ENCODE data around the gene ADAMTS14.

ADAMTS14 gene

DNA sequence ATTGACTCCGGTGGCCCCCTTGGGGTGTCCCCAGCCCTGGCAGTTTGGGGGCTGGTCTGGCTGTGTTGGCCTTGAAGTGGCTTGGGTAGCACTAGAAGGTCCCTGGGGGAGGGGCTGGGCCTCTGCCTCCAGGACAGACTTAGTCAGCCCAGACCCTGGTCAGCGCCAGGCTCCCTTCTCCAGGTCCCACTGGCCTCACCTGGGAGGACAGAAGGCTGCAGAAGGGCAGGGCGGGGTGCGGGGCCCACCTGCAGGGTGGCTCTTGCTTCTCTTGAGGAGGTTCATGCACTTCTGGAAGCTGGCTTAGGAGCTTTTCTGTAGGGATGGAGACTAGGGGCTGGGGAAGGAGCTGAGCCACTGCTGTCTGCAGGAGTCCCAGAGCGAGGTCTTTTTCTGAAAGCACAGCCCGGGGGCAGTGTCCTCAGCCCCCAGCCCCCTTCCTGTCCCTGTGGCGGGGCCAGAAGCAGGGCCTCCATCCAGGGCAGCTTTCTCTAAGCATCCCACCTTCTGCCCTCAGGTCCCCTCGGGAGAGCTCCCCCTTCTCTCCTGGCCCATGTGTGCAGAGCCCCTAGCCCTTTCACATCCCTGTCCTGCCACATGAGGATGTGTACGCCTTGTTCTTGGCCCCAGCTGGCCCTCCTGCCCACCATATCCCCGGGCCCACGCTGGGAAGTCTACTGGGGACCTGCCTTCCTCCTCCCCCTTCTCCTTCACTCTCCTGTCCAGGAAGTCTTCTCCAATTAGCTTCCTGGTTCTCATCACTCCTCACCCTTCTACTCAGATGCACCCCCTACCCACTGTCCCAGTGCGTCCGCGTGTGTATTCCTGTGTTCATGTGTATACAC is 101.9 kb downstream of the ADAMTS14 start:
- no peak for DNase-seq

DNA sequence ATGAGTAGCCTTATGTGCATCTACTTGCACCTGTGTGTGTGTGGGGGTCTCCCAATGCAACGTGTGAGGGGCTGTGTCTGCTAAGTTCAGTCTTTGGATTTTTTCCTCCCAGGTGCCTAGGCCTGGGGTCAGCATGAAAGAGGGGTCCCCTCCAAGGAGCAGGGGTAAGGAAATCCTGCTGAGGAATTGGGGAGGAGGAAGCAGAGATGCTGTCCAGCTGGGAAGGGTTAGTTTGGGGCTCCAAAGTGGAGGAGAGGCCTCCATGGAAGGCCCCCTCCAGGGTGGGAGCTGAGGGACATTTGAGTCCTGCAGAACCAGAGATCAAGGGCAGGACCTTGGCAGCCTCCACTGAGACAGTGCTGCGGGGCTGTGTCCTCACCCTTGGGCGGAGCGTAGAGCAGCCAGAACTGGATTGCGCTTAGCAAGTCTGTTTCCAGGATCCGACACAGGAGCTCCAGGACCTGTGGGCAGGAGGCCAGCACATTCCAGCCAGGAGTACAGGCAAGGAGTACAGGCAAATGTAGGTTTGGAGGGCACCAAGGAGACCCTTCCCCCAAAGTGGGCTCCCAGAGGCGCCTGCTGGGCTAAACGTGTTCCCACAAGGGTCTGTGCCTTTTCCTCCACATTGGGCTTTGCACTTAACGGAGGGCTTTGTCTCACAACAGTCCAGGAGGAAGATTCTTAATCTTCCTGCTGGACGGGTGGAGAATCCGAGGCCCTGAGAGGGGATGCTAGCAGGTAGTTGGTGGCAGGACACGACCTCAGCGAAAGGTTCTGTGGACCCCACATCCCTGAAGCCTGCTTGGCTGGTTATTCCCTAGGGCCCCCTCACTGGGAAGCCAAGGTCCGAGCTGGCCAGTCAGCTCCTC is 102.7 kb downstream of the ADAMTS14 start:
- DNase-seq: no peak

DNA sequence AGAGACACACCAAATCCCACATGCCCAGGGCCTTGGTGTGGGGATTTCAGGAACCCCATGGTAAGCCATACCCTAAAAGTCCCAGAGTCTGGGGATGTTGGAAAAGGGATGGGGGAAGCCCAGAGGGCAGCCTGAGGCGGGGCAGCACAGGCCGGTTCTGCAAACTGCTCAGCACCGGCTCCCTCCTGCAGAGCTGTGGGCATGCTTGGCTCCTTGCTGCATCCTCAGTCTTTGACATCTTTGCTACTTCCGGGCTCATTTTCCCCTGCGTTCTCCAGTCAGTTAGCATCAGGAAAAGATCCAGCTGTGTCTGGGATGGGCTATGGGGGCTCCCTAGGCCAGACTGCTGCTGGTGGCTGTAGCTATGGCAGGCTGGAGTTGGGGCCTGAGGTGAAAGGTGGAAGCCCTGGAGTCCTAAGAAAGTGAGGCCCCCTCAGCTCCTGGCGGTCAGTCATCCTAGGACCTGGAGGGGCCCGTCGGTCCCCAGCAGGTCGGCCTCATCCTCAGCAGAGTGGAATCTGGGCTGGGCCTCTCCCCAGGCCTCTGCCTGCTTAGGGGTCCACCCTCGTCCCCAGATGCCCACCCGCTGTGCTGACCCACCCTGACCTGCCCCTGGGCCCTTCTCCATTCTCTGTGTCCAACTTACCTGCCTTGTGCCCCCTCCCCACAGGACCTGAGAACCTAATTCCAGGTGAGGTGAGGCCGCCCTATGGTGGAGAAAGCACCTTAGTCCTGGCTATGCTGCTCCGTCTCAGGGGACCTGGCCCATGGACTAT is 103.6 kb downstream of the ADAMTS14 start:
- DNase-seq: no peak

DNA sequence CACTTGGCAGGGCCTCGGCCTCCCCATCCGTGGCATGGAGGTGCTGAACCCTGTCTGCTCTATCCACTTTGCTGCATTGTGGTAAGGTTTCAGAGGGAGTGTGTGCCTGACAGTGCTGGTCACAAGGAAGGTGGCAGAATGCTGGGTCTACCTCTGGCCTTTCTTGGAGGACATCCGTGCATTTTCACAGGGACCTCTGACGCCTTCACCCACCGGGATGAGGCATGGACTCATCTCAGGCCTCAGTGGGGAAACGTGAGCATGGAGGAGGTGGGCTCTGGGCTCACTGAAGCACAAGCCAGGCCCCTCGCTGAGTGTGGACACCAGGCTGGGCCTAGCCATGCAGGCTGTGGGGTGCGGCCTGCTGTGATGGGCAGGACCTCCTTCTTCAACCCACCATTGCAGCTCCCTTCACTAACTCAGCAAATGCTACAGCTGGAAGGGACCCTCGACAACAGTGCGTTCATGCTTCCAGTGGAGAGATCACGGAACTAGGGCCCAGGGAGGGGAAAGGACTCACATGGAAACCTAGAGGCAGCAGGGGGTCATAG is 104.2 kb downstream of the ADAMTS14 start:
- no peak for DNase-seq

DNA sequence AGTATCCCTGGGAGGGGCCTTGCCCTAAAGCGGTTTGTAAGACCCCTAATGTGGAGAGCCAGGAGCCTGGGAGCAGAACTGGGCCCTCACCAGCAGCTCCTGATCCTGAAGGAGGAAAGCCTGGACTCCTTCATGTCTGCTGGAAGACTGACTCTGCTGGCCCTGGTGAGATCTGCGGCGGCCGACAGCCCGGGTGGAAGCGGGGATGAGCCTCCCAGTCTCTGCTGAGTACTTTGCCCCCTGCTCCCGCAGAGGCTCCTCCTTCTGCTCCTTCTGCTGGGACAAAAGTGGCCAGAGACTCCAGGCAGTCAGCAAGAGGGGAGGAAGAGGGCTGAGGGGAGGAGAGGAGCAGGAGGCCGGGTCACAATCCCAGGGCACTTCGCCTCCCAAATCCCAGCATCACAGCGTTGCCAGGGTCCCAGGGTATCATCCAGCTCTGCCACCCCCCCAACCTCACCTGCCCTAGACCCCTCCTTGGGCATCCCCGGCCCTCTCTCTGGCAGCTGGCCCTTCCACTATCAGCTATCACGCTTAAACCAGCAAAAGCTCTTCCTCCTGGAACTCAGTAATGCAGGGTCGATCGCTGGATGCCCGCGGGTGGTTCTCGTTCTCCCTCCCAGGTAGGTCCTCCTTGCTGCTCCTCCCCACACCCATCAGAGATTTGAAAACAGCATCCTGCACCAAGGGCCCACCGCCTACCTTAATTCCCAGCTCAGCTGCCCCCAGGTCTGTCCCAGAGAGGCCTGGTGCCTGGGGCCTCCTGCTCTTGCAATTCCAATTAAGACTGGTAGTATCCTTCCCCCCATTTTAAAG is 105.0 kb downstream of the ADAMTS14 start:
- DNase-seq: no peak

DNA sequence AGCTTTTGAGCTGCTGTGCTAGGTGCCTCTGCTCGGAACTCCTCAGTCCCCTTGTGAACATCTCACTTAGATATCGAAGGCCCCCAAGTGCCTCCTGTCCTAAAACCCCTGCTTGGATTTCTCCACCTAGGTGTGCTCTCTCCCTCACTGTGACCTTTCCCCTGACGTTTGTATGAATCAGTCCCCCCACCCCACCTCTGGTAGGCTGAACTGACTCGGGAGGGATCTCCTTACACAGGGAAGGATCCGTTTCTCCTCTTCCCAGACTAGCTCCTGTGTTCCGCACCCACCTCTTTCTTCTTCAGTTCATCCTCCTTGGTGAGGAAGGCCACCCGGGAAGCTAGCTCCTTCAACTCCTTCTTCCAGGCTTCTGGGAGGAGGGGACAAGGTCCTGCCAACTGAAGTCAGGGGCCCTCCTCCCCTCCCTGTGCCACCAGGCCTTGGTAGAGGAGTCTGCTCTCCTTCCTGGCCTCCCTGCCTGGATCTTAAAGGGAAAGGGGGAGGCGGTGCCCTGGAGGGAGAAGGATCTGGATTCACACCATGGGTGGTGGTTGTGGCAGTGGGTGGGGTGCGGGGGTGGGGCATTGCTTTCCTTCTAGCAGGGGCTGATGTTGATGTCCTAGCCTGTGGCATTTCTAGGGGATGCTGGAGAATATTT is 106.1 kb downstream of the ADAMTS14 start:
- no peak for DNase-seq

DNA sequence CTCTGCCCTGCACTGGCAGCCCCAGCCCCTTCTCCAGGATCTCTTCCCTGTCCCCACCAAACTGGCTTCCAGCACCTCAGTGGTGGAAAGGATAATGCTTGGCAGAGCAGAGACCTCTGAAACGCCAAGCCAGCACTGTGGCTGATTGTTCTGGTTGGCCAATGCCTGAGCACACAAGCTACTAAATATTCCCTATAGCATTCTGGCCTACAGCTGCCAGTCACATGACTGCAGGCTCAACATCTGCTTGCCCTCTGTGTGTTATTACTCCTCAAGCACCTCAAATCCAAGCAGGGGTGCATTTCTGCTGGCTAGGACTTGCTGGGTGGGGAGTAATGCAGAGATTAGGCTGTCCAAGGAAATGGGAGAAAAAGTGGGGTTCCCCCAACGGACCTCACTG is 106.8 kb downstream of the ADAMTS14 start:
- no peak for DNase-seq

DNA sequence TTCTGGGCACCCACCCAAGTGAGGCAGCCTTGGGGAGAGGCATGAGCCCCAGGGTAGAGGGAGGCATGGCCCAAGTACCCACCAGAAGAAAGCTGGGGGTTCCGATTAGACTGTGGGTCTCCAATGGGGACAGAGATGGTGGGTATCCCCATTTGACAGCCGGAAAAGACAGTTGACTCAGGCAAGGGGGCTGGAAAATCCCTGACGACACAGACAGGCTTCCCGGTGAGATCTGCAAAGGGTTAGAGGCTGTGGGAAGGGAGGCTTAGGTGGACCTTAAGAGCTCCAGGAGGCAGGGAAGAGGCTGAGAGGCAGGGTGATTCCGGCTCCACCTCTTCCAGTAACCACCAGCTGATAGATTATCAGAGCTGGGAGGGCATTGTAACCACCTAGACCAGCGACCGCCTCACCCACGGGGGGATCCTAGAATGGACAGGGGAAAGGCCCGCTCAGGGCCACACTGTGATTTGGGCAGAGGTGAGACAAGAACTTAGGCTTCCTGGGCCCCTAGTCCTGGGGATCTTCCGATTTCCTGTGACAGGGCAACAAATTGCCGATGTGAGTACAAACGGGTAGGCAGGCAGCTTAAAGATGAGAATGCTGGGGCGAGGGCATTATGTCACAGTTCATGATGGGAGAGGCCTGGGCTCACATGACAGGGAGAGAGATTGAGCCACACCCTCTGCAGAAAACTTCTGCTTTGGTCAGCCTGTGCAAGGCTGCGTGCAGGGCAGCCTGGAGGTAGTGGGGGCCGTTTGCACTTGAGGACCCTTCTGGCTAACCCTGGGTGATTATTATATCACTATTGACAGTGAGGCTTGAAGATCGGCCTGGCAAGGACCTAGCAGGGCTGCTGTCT is 107.4 kb downstream of the ADAMTS14 start:
- peak; percentile 6 to 16 for DNase-seq

DNA sequence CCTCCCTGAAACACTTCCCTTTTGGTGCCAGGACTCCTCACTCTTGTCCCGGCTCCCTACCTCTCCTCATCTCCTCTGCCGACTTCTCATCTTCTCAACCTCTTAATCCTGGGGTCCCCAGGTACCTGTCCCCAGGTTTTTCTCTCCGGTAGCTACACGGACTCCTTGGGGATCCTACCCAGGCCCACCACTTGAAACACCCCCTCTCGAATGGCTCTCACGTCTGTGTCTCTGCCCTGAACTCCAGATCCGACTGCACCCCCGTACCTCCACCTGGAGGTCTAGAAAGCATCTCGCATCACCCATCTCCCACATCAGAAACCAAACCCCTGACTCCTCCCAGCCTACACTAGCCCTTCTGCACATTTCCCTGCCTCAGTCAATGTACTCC is 108.1 kb downstream of the ADAMTS14 start:
- DNase-seq: no peak

DNA sequence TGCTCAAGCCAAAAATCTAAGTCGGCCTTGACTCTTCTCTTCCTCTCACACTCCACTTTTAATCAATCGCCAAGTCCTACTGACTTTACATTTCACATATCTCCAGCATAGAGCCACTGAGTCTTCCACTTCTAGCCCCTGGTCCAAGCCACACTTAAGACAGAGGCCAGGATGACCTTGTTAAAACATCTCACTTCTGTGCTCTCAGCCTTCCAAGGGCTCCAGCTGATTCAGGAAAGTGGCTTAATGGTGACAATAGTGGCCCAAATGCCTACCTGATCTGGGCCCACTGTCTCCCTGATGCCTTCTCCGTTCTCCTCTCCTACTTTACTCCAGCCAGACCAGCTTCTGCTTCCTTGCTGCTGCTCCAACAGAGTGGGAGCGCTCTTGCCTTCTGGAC is 108.5 kb downstream of the ADAMTS14 start:
- DNase-seq: no peak

DNA sequence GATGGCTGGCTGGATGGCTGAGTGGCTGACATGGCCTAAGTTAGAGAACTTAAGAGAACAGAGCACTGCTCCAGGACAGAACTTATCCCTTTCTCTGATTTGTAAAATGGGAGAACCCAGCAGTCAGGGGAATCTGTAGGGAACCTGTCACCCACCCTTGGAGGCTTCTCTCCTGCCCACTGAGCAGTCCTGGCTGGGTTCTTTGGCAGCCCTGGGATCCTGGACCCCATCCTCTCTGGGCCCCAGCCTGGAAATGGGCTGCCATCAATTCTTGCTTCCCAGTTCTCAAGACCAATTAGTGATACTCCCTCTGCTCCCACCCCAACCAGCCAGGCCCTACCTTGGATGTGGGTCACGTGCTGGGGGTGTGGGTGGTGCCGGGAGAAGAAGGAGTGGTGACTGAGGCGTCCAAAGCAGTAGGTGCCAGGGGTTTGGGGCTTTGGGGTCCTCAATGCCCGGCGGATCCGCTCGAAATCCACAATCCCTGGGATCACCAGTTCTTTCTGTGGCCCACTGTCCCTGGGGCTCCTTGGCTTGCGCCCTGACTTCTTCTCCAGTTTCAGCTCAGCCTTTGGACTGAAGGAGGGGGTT is 109.2 kb downstream of the ADAMTS14 start:
- DNase-seq: no peak

DNA sequence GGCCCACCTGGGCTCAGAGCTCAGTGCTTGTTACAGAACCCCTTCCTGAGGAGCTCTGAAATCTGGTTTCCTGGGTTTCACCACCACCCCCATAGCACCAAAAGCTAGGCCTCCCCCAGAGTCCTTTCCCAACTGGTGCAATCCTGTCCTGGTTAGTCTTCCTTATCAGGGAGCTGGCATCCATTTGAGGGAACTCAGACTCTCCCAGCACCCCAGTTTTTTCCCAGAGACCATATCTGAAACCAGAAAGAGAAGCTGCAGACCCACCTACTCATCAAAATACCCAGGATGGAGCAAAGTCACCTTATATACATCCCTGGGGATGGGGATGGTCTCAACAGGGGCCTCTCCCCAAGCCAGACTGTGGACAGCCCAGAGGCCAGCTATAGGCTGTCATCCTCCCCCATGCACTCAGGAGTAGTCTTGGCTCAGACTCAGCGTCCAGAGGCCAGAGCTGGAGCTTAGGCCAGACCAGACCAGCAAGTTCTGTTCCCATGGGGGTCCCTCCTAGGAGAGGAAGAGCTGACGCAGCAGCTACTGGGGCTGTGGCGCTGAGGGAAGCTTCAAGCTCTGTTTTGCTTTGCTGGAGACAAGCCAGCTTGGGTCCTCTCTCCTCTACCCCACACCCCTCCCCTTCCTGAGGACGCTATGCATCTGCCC is 109.9 kb downstream of the ADAMTS14 start:
- no peak for DNase-seq

DNA sequence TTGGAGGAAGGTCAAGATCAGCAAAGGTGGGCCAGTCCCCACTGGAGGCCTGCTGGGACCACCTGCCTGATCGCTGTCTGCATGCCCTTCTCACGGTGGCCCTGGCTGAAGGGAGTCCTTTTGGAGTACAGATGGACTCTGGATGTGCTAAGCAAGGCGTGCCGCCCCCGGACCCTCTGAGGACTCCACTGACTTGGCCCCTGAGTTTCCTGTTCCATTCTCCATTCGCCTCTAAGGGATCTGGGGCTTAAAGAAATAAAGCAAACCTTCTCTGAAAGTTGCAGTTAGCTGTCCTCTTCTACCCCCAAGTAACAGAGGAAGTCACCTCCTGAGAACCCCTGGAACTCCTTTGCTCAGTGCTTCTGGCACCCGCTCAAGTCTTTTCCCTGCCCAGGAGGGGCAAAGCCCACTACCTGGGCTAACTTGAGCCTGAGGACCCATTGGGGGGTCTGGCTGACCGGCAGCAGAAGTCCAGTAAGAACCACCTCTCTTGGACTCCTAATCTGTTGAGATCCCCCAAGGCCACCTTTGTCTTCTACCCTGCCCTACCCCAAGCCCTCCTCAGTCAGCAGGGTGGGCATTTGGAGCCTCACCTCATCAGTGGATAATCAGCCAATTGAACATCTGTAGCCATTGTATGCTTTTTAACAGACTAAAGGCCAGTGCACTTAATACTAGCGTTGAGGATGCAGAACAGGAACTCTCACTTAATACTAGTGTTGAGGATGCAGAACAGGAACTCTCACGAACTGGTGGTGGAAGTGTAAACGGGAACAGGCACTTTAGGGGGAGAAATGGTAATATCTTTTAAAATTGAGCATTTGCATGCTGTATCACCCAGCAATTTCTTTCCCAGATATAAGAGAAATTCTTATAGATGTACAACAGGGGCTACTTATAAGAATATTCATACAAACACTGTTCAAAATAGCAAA is 110.7 kb downstream of the ADAMTS14 start:
- DNase-seq: no peak

DNA sequence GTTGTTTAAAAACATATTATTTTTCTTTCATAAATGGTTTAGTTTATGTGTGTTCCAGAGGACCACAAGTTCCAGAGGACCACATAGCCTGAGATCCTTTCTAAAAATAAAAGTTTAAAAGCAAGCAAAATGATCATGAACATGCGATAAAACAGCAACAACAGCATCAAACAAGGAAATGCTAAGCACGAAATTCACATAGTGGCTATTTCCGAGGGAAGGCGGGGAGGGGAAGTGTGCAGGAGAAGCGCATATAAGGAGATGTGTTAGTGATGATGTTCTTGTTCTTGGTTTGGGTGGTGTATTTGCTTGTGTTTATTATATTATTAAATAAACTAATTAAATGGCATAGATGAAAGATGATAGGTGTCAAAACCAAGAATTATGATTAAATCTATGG is 111.7 kb downstream of the ADAMTS14 start:
- DNase-seq: no peak

DNA sequence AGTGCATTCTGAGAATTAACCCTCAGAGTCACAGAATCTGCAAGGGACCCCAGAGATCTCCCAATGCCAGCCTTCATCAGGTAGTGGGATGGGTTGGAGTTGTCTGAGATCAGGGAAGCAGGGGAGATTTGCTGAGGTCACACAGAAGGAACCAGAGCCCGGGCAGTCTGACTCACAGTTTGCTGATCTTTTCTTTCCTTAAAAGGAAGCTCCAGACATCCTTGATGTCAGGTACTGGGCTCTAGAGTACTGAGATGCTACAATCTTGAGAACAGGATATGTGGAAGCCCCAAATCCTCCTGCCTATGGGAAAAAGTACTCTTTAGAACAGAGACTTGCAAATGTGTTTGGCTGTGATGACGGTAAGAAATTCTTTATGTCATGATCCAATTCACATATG is 112.2 kb downstream of the ADAMTS14 start:
- no peak for DNase-seq

DNA sequence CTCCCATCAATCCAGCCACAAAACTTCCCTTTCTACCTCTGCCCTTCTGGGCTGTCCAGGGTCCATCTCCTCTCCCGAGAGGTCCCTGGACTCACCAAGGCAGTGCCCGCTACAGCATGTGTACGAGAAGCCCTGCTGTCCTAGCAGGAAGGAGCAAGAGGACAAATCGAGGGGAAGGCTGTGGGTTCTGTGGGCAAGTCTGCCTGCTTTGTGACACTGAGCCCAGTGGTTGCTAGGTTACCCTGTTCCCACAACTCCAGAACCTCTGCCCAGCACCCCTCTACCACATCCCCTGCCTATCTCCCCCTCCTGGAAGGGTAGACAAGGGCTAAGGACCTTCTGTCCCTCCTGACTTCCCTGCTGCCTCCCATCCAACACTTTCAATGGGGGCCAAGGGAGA is 112.9 kb downstream of the ADAMTS14 start, which contains the start of gene TBATA:
Gene TBATA, minus strand, starts transcription at position 188 of the 400 bp plus-strand sequence. CDS start 1,998 bp downstream, outside the sequence.
- DNase-seq: peak in 1 of 2 donors; percentile 11

DNA sequence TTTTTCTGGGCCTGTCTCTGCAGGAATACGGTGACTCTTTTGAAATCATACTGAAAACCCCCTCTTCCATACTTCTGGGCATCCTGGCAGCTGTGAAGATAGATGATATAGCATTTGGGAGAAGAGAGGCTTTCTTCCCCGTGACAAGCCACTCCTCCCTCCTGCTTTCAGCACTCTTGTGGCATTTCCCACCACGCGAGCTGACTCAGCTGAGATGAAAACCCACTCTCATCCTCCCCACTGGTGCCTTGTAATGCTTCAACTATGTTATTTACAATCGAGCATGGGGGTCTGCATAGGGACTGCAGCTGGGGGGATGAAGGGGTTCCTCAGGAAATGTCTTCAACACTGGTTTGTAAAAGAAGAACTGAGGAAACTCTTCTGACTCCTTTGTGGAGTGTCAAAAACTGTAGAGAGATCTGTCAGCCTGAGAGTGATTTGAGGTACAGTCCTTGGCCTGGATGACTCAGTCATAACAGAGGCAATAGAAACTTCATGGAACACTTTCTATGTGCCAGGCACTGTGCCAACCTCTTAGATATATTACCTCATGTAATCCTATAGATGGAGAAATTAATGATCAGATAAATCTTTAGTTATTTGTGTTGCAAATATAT is 114.6 kb downstream of the ADAMTS14 start:
- no peak for DNase-seq

Measured in CD4-positive, alpha-beta T cell treated with Interferon alpha-2 for 1 hour (primary cell).